Ascending aorta (tissue), 2 donors: ENCODE measurements around the gene ALDH1B1. TPM values are rescaled to one million over a fixed set of nuclear protein-coding genes. Genes with fewer than 3 reads are reported as not detected.

Experiments
- DNase-seq, 2 donors: peaks; one replicate each; pipeline ENCODE4 v3.0.0-alpha.2; 2019; ENCODE audit warnings: low spot score in 2 of 2
- H3K27ac ChIP-seq, 2 donors: fragments of 200-600 bp; sonication (generic); one replicate each; pipeline ENCODE4 v1.5.1; 2016 to 2017; ENCODE audit warnings: mild to moderate bottlenecking in 1 of 2
- H3K27me3 ChIP-seq: fragments of 200-600 bp; sonication (generic); one replicate; pipeline ENCODE4 v1.5.1; 2017
- H3K36me3 ChIP-seq, 2 donors: fragments of 200-600 bp; sonication (generic); one replicate each; pipeline ENCODE4 v1.5.1; 2016
- H3K4me1 ChIP-seq, 2 donors: fragments of 200-600 bp; sonication (generic); one replicate each; pipeline ENCODE4 v1.5.1; 2016 to 2017; ENCODE audit warnings: mild to moderate bottlenecking in 1 of 2
- H3K4me3 ChIP-seq, 2 donors: fragments of 200-600 bp; sonication (generic); one replicate each; pipeline ENCODE4 v1.5.1; 2016 to 2017; ENCODE audit warnings: mild to moderate bottlenecking in 1 of 2
- H3K9me3 ChIP-seq, 2 donors: fragments of 200-600 bp; sonication (generic); one replicate each; pipeline ENCODE4 v1.5.1; 2016
- intact Hi-C: fragments of 100-400 bp; cut with DNase I; formaldehyde crosslinking; loops from one replicate; pipeline ENCODE4 v1.15.1; 2023
- total RNA-seq: library from RNA; depleted of rRNA; stranded (reverse); fragments of >200 nt; gene quantifications from one replicate; pipeline ENCODE4 v1.1.0, GENCODE V29; 2016
- TF ChIP-seq, protein P1 (sequence below), 3 experiments: fragments of 200-600 bp in 2 of 3; fragments of 450-650 bp in 1 of 3; sonication (generic) in 2 of 3; IDR thresholded peaks; one replicate each; pipeline ENCODE4 v1.5.1; 2016 to 2019; ENCODE audit warnings: antibody characterized with exemption in 3 of 3, mild to moderate bottlenecking in 1 of 3, moderate library complexity in 1 of 3

The ALDH1B1 gene
- total RNA-seq, 1 donor from 2014 or later: 85.5 TPM

GRCh38 chr9:38422555-38423260 lies 30.2 kb downstream of the ALDH1B1 start:
- TF ChIP-seq, protein P1, sequence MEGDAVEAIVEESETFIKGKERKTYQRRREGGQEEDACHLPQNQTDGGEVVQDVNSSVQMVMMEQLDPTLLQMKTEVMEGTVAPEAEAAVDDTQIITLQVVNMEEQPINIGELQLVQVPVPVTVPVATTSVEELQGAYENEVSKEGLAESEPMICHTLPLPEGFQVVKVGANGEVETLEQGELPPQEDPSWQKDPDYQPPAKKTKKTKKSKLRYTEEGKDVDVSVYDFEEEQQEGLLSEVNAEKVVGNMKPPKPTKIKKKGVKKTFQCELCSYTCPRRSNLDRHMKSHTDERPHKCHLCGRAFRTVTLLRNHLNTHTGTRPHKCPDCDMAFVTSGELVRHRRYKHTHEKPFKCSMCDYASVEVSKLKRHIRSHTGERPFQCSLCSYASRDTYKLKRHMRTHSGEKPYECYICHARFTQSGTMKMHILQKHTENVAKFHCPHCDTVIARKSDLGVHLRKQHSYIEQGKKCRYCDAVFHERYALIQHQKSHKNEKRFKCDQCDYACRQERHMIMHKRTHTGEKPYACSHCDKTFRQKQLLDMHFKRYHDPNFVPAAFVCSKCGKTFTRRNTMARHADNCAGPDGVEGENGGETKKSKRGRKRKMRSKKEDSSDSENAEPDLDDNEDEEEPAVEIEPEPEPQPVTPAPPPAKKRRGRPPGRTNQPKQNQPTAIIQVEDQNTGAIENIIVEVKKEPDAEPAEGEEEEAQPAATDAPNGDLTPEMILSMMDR (IDR thresholded peaks at IDR 0.05): no peak
- Histone ChIP-seq H3K4me1 (peaks cover 0 to 12% of the 10 kb centered on the region in 2 donors), H3K27me3 (no peaks in the 10 kb centered on the region), H3K36me3 (no peaks in the 10 kb centered on the region), H3K4me3 (peak overlapping the region; percentile 69 to 75), H3K27ac (peak overlapping the region; percentile 65 to 82), H3K9me3 (no peaks in the 10 kb centered on the region)
- intact Hi-C loops: loop anchor here (5.0 to 10.0 kb wide), 2 partner anchors 335 to 518 kb away; partner anchors contain the start of gene SLC25A51
- DNase-seq: peak in 1 of 2 donors; percentile 56

GRCh38 chr9:38423273-38423972 lies 30.9 kb downstream of the ALDH1B1 start:
- Histone ChIP-seq H3K9me3 (no peaks in the 10 kb centered on the region), H3K27ac (peak overlapping the region; percentile 65 to 82), H3K36me3 (no peaks in the 10 kb centered on the region), H3K4me1 (peaks cover 0 to 12% of the 10 kb centered on the region in 2 donors), H3K27me3 (no peaks in the 10 kb centered on the region), H3K4me3 (peak overlapping the region; percentile 69 to 75)
- DNase-seq: peak in 1 of 2 donors; percentile 33
- TF ChIP-seq, protein P1 (IDR thresholded peaks at IDR 0.05): no peak
- intact Hi-C loops: loop anchor here (5.0 to 10.0 kb wide), 2 partner anchors 336 to 519 kb away; partner anchors contain the start of gene SLC25A51

DNA sequence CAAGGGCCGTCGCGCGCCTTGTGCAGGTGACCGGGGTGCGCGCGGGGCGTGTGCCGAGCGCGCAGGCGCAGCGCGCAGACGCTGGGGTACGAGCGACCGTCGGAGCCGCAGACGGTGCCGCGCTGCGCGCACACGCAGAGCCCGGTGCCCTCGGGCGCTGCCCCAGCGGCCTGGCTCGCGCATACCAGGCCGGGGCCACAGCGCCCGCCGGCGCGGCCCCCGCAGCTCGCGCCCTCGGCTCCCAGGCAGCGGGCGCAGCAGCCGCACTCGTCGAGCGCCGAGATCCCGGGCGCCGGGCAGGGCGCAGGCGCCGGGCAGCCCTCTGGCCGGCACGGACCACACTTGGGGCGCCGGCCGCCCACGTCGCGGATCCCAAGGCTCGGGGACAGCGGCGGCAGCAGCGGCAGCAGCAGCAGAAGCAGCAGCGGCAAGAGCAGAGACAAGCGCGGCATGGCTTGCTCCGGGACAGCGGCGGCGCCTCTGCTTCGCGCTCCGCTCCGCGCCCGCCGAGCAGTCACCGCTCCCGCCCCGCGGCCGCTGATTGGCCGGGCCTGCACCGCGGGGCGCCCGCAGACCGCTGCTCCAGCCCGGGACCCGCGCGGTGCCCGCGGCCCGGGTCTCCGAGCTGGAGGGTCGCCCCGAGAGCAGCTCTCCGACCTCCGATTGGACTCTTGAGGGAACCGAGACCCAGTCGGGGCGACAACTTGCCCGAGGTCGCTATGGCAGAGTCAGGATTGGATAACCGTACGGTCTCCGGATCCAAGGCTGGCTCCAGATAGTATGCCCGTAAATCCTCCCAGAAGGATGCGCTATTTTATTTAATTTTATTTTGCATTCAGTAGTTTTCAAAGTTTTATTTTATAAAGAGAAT lies 31.7 kb downstream of the ALDH1B1 start, which contains the start of gene IGFBPL1:
Gene IGFBPL1, minus strand, starts transcription at position 482 of the 871 bp plus-strand sequence. Its CDS starts 30 bp downstream, at position 452.
- Histone ChIP-seq H3K4me1 (peaks cover 0 to 12% of the 10 kb centered on the region in 2 donors), H3K27me3 (no peaks in the 10 kb centered on the region), H3K4me3 (peak within 1 kb of the TSS; percentile 69 to 75), H3K9me3 (no peaks in the 10 kb centered on the region), H3K36me3 (no peaks in the 10 kb centered on the region), H3K27ac (peak within 1 kb of the TSS; percentile 68 to 82)
- TF ChIP-seq, protein P1 (IDR thresholded peaks at IDR 0.05): no peak
- intact Hi-C loops: loop anchor here (5.0 to 10.0 kb wide), 2 partner anchors 337 to 519 kb away; partner anchors contain the start of gene SLC25A51
- DNase-seq: peak in 1 of 2 donors; percentile 65

GRCh38 chr9:38424918-38425317 lies 32.4 kb downstream of the ALDH1B1 start:
- TF ChIP-seq, protein P1 (IDR thresholded peaks at IDR 0.05): no peak
- no peaks in the 10 kb centered on the region for H3K9me3 ChIP-seq

DNA sequence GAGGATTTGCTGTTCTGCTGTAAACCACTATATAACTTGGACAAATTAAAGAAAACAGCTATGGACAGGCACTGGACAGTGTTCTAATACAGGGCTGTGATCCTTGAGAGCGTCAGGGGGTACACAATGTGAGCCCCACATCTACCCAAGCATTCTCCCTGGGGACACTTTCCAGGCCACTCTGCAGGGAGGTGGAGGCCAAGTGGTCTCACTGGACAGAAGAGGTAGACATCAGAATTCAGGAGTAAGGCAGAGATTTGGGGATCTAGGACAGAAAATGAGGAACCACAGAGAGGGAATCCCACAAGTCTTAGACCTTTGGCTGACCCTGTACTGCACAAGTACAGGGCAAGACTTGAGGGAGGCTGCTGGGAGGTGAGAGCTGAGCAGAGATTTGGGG lies 35.6 kb downstream of the ALDH1B1 start:
- Histone ChIP-seq H3K4me1 (peaks cover 0 to 4% of the 10 kb centered on the region in 2 donors), H3K4me3 (no peak overlapping the region), H3K36me3 (no peaks in the 10 kb centered on the region), H3K27me3 (no peaks in the 10 kb centered on the region), H3K9me3 (no peaks in the 10 kb centered on the region), H3K27ac (no peak overlapping the region)
- intact Hi-C loops: loop anchor here (10.0 kb wide), 1 partner anchor 523 kb away; the partner anchor contains the start of gene SLC25A51
- DNase-seq: no peak
- TF ChIP-seq, protein P1 (IDR thresholded peaks at IDR 0.05): no peak

More at GRCh38 chr9:38424918-38425317, 32.4 kb downstream of the ALDH1B1 start:
- peak overlapping the region in 1 of 2 donors; percentile 75 for H3K4me3 ChIP-seq
- H3K27ac ChIP-seq: peak overlapping the region in 1 of 2 donors; percentile 68
- peaks cover 0 to 12% of the 10 kb centered on the region in 2 donors for H3K4me1 ChIP-seq
- intact Hi-C loops: loop anchor here (5.0 to 10.0 kb wide), 2 partner anchors 338 to 520 kb away; partner anchors contain the start of gene SLC25A51
- no peaks in the 10 kb centered on the region for H3K27me3 ChIP-seq
- DNase-seq: no peak
- H3K36me3 ChIP-seq: no peaks in the 10 kb centered on the region
